K562 (cell line): ENCODE measurements around the gene RARA. TPM values are rescaled to one million over a fixed set of nuclear protein-coding genes. Genes with fewer than 3 reads are reported as not detected.

Experiments used
- ATF7 ChIP-seq: fragments of 450-650 bp; IDR thresholded peaks from 2 replicates; pipeline ENCODE4 v1.7.1; 2014; ENCODE audit warnings: mild to moderate bottlenecking, moderate library complexity
- FOSL1 ChIP-seq: fragments of 200-800 bp; sonication (Bioruptor generic); conservative IDR thresholded peaks from 2 replicates; pipeline ENCODE4 v1.6.1; 2016; ENCODE audit warnings: missing genetic modification characterization, missing compliant biosample characterization
- IRF9 ChIP-seq: fragments of 450-650 bp; IDR thresholded peaks from 2 replicates; pipeline ENCODE4 v1.6.1; 2016; ENCODE audit warnings: missing biosample characterization, missing genetic modification characterization
- MAFG ChIP-seq: fragments of 450-650 bp; conservative IDR thresholded peaks from 2 replicates; pipeline ENCODE4 v1.6.1; 2016; ENCODE audit warnings: missing genetic modification characterization, missing compliant biosample characterization
- NCOA2 ChIP-seq, 2 experiments: fragments of 450-650 bp; IDR thresholded peaks; 2 replicates each; pipeline ENCODE4 v1.6.1; 2018; ENCODE audit warnings: mild to moderate bottlenecking in 2 of 2, moderate library complexity in 1 of 2; ENCODE audit not compliant: partially characterized antibody in 2 of 2
- PURB ChIP-seq: sonication (generic); formaldehyde crosslinking; IDR thresholded peaks from 2 replicates; pipeline ENCODE4 v1.9.0; 2021; ENCODE audit warnings: low read depth, mild to moderate bottlenecking, missing genetic modification reagents
- RBM34 ChIP-seq: fragments of 200-400 bp; formaldehyde crosslinking; IDR thresholded peaks from 2 replicates; pipeline ENCODE4 v1.6.1; 2018; ENCODE audit warnings: low read length, borderline replicate concordance; ENCODE audit not compliant: insufficient read depth
- SNIP1 ChIP-seq: fragments of 450-650 bp; IDR thresholded peaks from 2 replicates; pipeline ENCODE4 v1.7.1; 2017; ENCODE audit warnings: low read depth, mild to moderate bottlenecking
- USF1 ChIP-seq: sonication (generic); formaldehyde crosslinking; IDR thresholded peaks from 2 replicates; pipeline ENCODE4 v1.9.0; 2022; ENCODE audit warnings: mild to moderate bottlenecking, missing genetic modification reagents
- ZBTB5 ChIP-seq: fragments of 450-650 bp; IDR thresholded peaks from 2 replicates; pipeline ENCODE4 v1.6.1; 2017; ENCODE audit warnings: antibody characterized with exemption
- ZFP1 ChIP-seq: fragments of 450-650 bp; formaldehyde crosslinking; IDR thresholded peaks from 2 replicates; pipeline ENCODE4 v1.4.0; 2020; ENCODE audit warnings: mild to moderate bottlenecking, mixed read lengths
- ZFPM2 ChIP-seq: fragments of 250-450 bp; sonication (Bioruptor Pico); IDR thresholded peaks from 2 replicates; pipeline ENCODE4 v1.5.1; 2022; ENCODE audit warnings: mild to moderate bottlenecking
- ZNF445 ChIP-seq: fragments of 250-450 bp; sonication (Bioruptor Pico); IDR thresholded peaks from 2 replicates; pipeline ENCODE4 v1.4.0; 2020; ENCODE audit warnings: low read depth, mild to moderate bottlenecking, moderate library complexity
- ZNF583 ChIP-seq: fragments of 250-450 bp; sonication (Bioruptor Pico); IDR thresholded peaks from 2 replicates; pipeline ENCODE4 v1.4.0; 2020
- ZNF609 ChIP-seq: sonication (generic); formaldehyde crosslinking; IDR thresholded peaks from 2 replicates; pipeline ENCODE4 v1.8.1; 2023; ENCODE audit warnings: missing genetic modification reagents, mild to moderate bottlenecking, borderline replicate concordance
- polyA plus RNA-seq, 8 experiments: library from polyadenylated mRNA; depleted of rRNA in 4 of 8; stranded (reverse) in 5 of 8; unstranded in 3 of 8; fragments of >200 nt; fragmentation: Nextera tagmentation in 2 of 8; fragmentation: Illumina TruSeq in 1 of 8; extraction: Ambion mirVana in 2 of 8; extraction: Trizol in 1 of 8; gene quantifications; 2 replicates each; pipeline versions ENCODE4 v1.2.1 to v1.2.3, GENCODE V29; 2011 to 2014; ENCODE audit warnings: inconsistent platforms in 1 of 8, missing spikeins in 1 of 8
- total RNA-seq, 7 experiments: library from RNA; depleted of rRNA in 6 of 7; stranded (reverse); fragments of >200 nt in 6 of 7; fragmentation: Illumina TruSeq in 2 of 7; extraction: Trizol in 2 of 7; gene quantifications; 2 replicates each; pipeline versions ENCODE4 v1.2.1 to v1.2.3, GENCODE V29; 2011 to 2021; ENCODE audit warnings: low replicate concordance in 1 of 7

Gene RARA
- total and polyA plus RNA-seq, 9 of the 15 experiments (the other 6 are each of a cell fraction or from before 2014, with no cell fraction given): 0.10 to 28.0 (median 7.9) TPM

GRCh38 chr17:40340880-40341807, 32.2 kb downstream of the RARA start (continued):
- peak; percentile 60 for TF ChIP-seq FOSL1 (tag)
- no peak for TF ChIP-seq ZFPM2 (CRISPR knock-in tag)
- TF ChIP-seq MAFG: no peak
- no peak for TF ChIP-seq ZNF609 (CRISPR knock-in tag)
- peak; percentile 96 for TF ChIP-seq ATF7
- TF ChIP-seq NCOA2 (IDR thresholded peaks at IDR 0.05; ENCODE audit: partially characterized antibody in 2 of 2): no peak
- no peak for TF ChIP-seq USF1 (CRISPR knock-in tag)
- no peak for TF ChIP-seq ZBTB5
- no peak for TF ChIP-seq SNIP1
- no peak for TF ChIP-seq IRF9 (tag)
- TF ChIP-seq ZFP1: no peak
- TF ChIP-seq ZNF583: no peak
- no peak for TF ChIP-seq PURB (CRISPR knock-in tag)
- no peak for TF ChIP-seq ZNF445 (CRISPR knock-in tag)
- no peak for TF ChIP-seq RBM34
